ENCODE data around the gene RAB3B.

The RAB3B gene

GRCh38 chr1:51926171-51926812, 64.2 kb downstream of the RAB3B start:
- TF ChIP-seq, protein P1, sequence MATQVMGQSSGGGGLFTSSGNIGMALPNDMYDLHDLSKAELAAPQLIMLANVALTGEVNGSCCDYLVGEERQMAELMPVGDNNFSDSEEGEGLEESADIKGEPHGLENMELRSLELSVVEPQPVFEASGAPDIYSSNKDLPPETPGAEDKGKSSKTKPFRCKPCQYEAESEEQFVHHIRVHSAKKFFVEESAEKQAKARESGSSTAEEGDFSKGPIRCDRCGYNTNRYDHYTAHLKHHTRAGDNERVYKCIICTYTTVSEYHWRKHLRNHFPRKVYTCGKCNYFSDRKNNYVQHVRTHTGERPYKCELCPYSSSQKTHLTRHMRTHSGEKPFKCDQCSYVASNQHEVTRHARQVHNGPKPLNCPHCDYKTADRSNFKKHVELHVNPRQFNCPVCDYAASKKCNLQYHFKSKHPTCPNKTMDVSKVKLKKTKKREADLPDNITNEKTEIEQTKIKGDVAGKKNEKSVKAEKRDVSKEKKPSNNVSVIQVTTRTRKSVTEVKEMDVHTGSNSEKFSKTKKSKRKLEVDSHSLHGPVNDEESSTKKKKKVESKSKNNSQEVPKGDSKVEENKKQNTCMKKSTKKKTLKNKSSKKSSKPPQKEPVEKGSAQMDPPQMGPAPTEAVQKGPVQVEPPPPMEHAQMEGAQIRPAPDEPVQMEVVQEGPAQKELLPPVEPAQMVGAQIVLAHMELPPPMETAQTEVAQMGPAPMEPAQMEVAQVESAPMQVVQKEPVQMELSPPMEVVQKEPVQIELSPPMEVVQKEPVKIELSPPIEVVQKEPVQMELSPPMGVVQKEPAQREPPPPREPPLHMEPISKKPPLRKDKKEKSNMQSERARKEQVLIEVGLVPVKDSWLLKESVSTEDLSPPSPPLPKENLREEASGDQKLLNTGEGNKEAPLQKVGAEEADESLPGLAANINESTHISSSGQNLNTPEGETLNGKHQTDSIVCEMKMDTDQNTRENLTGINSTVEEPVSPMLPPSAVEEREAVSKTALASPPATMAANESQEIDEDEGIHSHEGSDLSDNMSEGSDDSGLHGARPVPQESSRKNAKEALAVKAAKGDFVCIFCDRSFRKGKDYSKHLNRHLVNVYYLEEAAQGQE (IDR thresholded peaks at IDR 0.05; ENCODE audit: insufficient read depth in 1 of 2, low read depth in 2 of 2, low read length in 2 of 2), result no peak
- TF ChIP-seq POLR2AphosphoS5 (IDR thresholded peaks at IDR 0.05; ENCODE audit: low read depth, low read length), result no peak
- TF ChIP-seq SIN3A (IDR thresholded peaks at IDR 0.05; ENCODE audit: borderline replicate concordance, insufficient read depth, low read length), result no peak
- no peak for TF ChIP-seq FOXP2 (optimal IDR thresholded peaks at IDR 0.05; ENCODE audit: borderline replicate concordance, extremely low read depth, extremely low read length, insufficient read depth)
- TF ChIP-seq TAF1 (IDR thresholded peaks at IDR 0.05; ENCODE audit: borderline replicate concordance, insufficient read depth, low read length), result no peak

DNA sequence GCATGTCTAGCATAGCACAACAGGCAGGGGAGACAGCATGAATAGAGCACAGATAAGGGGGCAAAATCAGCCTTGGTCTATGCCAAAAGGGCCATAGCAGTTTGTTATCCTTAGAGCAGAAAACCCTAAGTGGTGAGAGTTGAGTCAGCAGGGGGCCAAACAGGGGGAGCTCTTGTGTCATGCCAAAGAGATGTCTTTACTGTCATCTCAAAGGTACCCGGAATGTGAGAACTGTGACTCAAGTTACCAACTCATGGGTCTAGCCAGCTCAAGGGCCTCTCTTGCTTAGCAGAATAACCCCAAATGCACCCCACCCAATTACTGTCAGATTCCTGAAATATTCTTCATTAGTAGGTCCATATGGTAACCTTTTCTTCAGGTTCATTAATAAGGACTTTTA, 66.0 kb downstream of the RAB3B start:
- TF ChIP-seq TAF1 (IDR thresholded peaks at IDR 0.05; ENCODE audit: borderline replicate concordance, insufficient read depth, low read length) (no peak), FOXP2 (optimal IDR thresholded peaks at IDR 0.05; ENCODE audit: borderline replicate concordance, extremely low read depth, extremely low read length, insufficient read depth) (no peak), POLR2AphosphoS5 (IDR thresholded peaks at IDR 0.05; ENCODE audit: low read depth, low read length) (no peak), SIN3A (IDR thresholded peaks at IDR 0.05; ENCODE audit: borderline replicate concordance, insufficient read depth, low read length) (no peak)
- TF ChIP-seq, protein P1 (IDR thresholded peaks at IDR 0.05; ENCODE audit: insufficient read depth in 1 of 2, low read depth in 2 of 2, low read length in 2 of 2), result no peak

DNA sequence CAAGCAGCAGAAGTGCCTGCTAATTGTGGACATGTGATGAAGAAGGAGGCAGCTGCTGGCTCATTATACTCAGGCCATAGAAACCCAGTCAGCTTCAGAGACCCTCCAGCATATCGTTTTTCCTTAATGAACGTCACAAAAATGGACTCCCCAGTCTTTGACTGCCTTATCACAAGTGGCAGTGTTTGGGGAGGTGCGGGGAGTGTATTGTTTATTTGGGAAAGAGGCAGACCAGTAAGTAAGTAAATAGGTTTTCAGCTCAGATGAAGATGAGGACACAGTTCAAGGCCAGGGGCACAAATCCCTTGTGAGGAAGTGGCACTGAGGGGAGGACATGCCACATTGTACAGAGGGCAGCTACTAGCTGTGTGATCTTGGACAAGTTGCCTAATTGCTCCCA, 68.5 kb downstream of the RAB3B start:
- no peak for TF ChIP-seq TAF1 (IDR thresholded peaks at IDR 0.05; ENCODE audit: borderline replicate concordance, insufficient read depth, low read length)
- TF ChIP-seq SIN3A (IDR thresholded peaks at IDR 0.05; ENCODE audit: borderline replicate concordance, insufficient read depth, low read length), result no peak
- no peak for TF ChIP-seq POLR2AphosphoS5 (IDR thresholded peaks at IDR 0.05; ENCODE audit: low read depth, low read length)
- TF ChIP-seq, protein P1 (IDR thresholded peaks at IDR 0.05; ENCODE audit: insufficient read depth in 1 of 2, low read depth in 2 of 2, low read length in 2 of 2), result no peak
- TF ChIP-seq FOXP2 (optimal IDR thresholded peaks at IDR 0.05; ENCODE audit: borderline replicate concordance, extremely low read depth, extremely low read length, insufficient read depth), result no peak

DNA sequence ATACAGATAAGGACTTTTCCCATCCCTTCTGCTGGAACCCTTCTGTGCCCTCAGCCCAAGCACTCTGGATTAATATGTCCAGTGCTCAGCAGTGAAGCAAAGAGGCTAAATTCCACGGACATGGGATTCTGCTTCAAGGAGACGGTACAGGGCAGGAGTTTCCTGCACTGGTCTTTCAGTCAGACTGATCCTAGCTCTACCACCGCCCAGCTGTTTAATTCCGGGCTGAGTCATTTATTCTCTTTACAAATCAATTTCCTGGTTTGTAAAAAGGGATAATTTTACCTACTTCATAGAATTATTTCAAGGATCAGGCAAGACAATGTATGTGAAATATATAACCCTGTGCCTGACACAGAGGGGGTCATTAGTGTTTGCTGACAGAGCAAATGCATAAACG, 70.4 kb downstream of the RAB3B start:
- TF ChIP-seq TAF1 (IDR thresholded peaks at IDR 0.05; ENCODE audit: borderline replicate concordance, insufficient read depth, low read length), result no peak
- no peak for TF ChIP-seq SIN3A (IDR thresholded peaks at IDR 0.05; ENCODE audit: borderline replicate concordance, insufficient read depth, low read length)
- TF ChIP-seq POLR2AphosphoS5 (IDR thresholded peaks at IDR 0.05; ENCODE audit: low read depth, low read length), result no peak
- no peak for TF ChIP-seq FOXP2 (optimal IDR thresholded peaks at IDR 0.05; ENCODE audit: borderline replicate concordance, extremely low read depth, extremely low read length, insufficient read depth)
- TF ChIP-seq, protein P1 (IDR thresholded peaks at IDR 0.05; ENCODE audit: insufficient read depth in 1 of 2, low read depth in 2 of 2, low read length in 2 of 2), result no peak

Measured in PFSK-1 (cell line).